A673 (cell line): ENCODE results near the gene HIVEP1.

Source experiments
- EZH2 ChIP-seq: fragments of 200-600 bp; sonication (generic); IDR thresholded peaks from 2 replicates; pipeline ENCODE4 v1.6.1; 2017; ENCODE audit warnings: borderline replicate concordance, low read depth, mild to moderate bottlenecking, mixed read lengths, antibody characterized with exemption, low read length; ENCODE audit not compliant: poor library complexity, severe bottlenecking
- TF ChIP-seq, protein P1 (sequence below): fragments of 300-800, 200-600 bp; sonication (generic); conservative IDR thresholded peaks from 2 replicates; pipeline ENCODE4 v1.5.1; 2017; ENCODE audit warnings: low read depth, mild to moderate bottlenecking, antibody characterized with exemption, low read length, moderate library complexity, mixed read lengths

DNA sequence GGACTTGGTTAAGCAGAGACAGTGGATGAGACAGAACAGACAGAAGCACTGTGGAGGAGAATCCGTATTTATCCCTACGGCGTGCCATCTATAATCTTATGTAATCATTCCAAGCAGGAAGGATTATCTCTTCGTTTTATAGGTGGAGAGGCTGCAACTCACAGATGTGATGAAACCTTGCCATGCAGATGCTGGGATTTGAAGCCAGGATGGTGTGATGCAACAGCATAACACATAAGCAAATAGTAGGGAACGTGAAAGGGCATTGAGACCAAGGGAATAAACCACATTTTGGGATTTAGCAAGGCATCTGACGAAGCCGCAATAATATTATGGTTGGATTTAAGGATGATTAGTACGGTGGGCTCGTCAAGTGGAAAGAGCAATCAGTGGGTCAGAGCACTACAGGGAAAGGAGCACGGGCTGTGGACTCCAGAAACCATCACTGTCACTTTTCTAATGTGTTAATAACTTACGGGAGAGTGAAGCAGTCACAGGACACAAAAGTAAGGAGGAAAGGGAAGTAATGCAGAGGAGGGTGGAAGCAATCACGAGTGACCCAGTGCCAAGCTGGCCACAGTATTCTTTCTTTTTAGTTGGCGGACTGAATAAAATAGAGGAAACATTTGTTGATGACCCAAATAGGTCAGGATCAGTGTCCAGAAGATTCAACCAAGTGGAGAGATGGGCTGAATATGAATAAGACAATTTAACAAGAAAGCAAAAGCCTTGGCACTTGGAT is 158.4 kb downstream of the HIVEP1 start:
- TF ChIP-seq, protein P1, sequence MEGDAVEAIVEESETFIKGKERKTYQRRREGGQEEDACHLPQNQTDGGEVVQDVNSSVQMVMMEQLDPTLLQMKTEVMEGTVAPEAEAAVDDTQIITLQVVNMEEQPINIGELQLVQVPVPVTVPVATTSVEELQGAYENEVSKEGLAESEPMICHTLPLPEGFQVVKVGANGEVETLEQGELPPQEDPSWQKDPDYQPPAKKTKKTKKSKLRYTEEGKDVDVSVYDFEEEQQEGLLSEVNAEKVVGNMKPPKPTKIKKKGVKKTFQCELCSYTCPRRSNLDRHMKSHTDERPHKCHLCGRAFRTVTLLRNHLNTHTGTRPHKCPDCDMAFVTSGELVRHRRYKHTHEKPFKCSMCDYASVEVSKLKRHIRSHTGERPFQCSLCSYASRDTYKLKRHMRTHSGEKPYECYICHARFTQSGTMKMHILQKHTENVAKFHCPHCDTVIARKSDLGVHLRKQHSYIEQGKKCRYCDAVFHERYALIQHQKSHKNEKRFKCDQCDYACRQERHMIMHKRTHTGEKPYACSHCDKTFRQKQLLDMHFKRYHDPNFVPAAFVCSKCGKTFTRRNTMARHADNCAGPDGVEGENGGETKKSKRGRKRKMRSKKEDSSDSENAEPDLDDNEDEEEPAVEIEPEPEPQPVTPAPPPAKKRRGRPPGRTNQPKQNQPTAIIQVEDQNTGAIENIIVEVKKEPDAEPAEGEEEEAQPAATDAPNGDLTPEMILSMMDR = no peak
- no peak for TF ChIP-seq EZH2
